ENCODE data around the gene HNRNPL. TPM values are rescaled to one million over a fixed set of nuclear protein-coding genes. Genes with fewer than 3 reads are reported as not detected.

Gene HNRNPL
- polyA plus RNA-seq, 1 donor from 2014 or later: 78.9 TPM

DNA sequence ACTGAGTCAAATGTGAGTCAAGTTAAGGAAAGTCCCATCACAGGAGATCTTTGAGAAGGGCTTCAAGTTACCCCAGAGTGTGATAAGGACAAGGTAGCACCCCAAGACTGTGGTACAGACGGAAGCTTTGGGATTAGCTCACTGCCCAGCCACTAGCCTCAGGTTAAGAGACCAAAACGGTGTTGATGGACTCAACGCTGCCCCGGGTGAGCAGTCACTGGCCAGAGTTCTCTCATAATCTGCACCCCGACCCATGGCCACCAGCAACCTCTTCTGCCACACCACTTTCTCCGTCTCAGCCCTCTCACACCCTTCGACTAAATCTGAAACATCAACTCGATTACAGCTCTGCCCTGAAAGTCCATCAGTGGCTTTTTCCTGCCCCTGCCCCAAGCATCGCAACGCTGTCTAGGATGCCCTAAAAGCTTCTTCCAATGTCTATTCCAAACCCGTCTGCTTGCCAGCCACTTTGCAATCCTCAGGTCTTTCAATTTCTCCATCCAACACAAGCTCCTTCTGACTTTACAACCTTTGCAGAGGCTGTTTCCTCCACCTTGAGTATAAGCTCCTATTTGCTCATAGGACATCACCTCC is 5.6 kb downstream of the HNRNPL start:
- Mint-ChIP-seq H3K27me3 (no peaks in the 10 kb centered on the region), H3K36me3 (peaks cover 10% of the 10 kb centered on the region), H3K4me3 (peak overlapping the region in 3 of 4 donors; percentile 4 to 87 (median 30)), H3K27ac (peak overlapping the region in 2 of 3 donors; percentile 47 to 71), H3K4me1 (peaks cover 20 to 56% (median 41%) of the 10 kb centered on the region in 3 donors), H3K9me3 (no peaks in the 10 kb centered on the region)

DNA sequence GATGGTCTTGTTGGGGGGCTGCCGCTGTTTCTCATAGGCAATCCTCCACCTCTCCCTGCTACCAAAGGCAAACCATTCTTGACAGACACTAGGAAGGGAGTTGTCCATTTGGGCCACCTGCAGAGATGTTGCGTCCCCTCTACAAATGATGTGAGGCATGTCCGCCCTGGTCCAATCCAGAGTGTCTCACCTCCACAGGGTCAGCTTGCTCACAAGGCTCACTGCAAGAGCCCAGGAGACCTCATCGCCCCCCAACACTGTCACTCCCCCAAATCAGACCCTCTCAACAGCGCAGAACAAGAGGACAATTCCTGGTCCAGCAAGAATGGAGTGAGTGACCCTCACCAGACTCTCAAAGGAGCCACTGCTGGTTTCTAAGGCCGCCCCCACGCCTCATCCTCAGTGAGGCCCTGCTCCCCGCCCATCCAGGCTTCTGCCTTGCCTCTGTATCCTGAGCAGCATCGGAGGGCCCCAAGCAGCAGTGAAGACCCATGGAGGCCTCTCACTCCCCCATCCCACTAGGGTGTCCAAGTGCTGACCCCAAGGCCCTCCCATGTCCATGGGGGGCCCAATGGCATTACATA is 6.5 kb downstream of the HNRNPL start:
- Mint-ChIP-seq H3K4me3 (peak overlapping the region in 3 of 4 donors; percentile 4 to 68 (median 43)), H3K36me3 (peaks cover 8% of the 10 kb centered on the region), H3K27me3 (no peaks in the 10 kb centered on the region), H3K4me1 (peaks cover 16 to 49% (median 34%) of the 10 kb centered on the region in 3 donors), H3K27ac (peak overlapping the region in 2 of 3 donors; percentile 47 to 71), H3K9me3 (no peaks in the 10 kb centered on the region)

DNA sequence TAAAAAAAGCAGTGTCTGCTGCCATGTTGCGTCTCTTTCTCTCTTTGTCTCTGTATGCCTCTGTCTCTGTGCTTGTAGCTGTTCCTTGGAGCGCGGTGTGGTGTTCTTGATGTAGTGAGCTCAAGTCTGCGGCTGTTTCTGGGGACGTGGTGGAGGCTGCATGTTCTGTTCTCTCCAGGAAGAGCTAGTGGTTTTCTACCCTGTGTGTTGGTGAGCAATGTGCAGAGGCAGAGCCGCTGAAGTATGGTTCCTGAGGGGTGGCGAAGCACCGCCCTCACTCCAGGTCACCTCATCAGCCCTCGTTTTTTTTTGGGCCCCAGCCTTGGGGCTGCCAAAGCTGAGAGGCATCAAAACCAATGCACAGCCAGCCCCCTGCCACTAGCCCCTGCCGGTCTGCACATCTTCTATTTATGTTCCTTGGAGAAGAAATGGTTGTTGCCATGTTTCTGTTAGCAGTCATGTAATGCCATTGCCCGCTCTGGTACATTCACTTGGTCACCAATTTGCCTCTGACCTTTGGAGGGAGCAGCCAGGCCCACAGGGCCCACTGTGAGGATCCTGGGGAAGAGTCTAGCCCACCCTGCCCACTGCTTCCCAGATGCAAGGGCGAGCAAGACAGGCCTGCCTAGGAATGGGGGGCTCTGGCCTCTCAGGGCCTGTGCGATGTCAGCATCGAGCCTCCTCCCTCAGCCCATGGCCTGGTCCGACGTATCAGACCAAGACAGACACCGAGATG is 7.2 kb downstream of the HNRNPL start:
- peaks cover 8% of the 10 kb centered on the region for H3K36me3 Mint-ChIP-seq

DNA sequence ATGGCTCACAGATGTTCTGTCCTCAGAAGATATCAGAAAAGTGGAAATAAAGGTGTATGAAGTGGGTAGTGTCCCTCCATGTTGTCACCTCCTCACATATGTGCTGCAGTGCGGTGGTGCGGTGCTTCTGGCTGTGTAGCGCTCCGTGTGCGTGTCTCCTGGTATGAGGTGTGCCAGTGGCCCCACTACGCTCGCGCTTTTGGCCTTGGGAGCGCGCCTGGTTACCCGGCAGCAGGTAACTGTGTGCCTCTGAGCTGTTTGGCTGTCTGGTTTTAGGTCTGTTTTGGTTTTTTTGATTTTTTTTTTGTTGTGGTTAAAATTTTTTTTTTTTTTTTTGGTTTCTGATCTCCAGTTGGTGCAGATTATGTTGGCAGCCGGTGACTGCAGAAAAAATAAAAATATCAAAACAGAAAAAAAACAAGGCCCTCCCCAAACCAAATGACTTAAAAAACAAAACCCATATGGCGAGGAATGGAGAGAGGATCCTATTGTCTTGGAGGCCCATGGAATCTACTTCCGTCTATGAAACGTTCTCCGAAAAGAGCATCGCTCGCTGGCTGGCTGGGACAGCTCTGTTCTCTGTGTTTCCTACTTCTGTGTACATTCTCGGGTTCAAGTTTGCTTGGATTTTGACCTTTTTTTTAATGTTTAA is 7.9 kb downstream of the HNRNPL start:
- no peaks in the 10 kb centered on the region for H3K27me3 Mint-ChIP-seq
- no peaks in the 10 kb centered on the region for H3K9me3 Mint-ChIP-seq
- peaks cover 16 to 38% (median 28%) of the 10 kb centered on the region in 3 donors for H3K4me1 Mint-ChIP-seq
- H3K36me3 Mint-ChIP-seq: peaks cover 11% of the 10 kb centered on the region
- H3K4me3 Mint-ChIP-seq: peak overlapping the region; percentile 25 to 87 (median 76)
- H3K27ac Mint-ChIP-seq: peak overlapping the region; percentile 71 to 94 (median 88)

More for the DNA sequence above, 7.2 kb downstream of the HNRNPL start:
- Mint-ChIP-seq H3K9me3 (no peaks in the 10 kb centered on the region), H3K27me3 (no peaks in the 10 kb centered on the region), H3K27ac (peak overlapping the region; percentile 71 to 94 (median 78)), H3K4me1 (peaks cover 16 to 44% (median 28%) of the 10 kb centered on the region in 3 donors), H3K4me3 (peak overlapping the region; percentile 4 to 87 (median 76))

DNA sequence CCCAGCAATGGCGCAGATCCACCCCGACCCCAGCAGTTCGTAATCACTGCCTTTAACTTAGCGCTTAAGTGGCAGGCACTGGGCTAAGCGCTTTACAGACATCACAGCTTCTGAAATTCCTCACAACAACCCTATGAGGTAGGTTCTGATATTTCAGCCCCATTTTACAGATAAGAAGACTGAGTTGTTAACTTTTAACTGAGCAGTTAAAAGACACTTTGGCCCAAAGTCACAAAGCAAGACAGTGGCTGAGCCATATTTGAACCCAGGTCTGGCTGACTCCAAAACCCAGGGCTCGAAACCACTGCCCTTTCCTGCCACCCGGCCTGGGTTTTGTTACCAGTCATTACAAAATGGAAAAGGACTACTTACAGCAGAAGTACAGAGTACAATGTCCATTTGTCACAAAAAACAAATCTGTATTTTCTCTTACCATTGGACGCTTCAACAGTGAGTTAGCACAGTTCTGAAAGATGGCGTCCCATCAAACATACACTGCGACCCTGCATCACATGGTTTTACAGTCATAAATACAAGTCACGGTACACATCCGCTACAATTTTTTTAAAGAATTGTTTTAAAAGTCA is 8.5 kb downstream of the HNRNPL start:
- no peaks in the 10 kb centered on the region for H3K27me3 Mint-ChIP-seq
- H3K4me1 Mint-ChIP-seq: peaks cover 16 to 37% (median 28%) of the 10 kb centered on the region in 3 donors
- H3K4me3 Mint-ChIP-seq: peak overlapping the region in 1 of 4 donors; percentile 25
- H3K27ac Mint-ChIP-seq: peak overlapping the region; percentile 32 to 94 (median 88)
- peaks cover 11% of the 10 kb centered on the region for H3K36me3 Mint-ChIP-seq
- no peaks in the 10 kb centered on the region for H3K9me3 Mint-ChIP-seq

DNA sequence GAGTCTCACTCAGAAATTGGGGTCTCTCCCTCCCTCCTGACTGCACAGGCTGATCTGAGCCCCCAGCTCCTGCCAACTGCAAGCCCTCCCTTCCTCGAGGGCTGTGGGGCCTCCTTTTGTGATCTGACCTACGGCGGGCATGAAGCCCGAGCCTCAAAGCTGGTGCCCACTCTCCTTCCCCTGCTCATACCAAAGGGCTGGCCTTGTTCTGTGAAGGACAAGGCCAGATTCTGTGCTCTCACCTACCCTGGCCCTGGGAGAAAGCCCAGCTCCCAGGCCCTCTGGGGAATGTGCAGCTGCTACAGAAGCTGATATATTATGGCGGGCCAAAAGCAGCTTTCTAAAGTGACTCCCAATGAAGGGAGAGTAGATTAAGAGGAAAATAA is 9.2 kb downstream of the HNRNPL start:
- no peaks in the 10 kb centered on the region for H3K9me3 Mint-ChIP-seq
- no peak overlapping the region for H3K4me3 Mint-ChIP-seq
- H3K4me1 Mint-ChIP-seq: peaks cover 16 to 31% (median 23%) of the 10 kb centered on the region in 3 donors
- no peaks in the 10 kb centered on the region for H3K27me3 Mint-ChIP-seq
- peaks cover 11% of the 10 kb centered on the region for H3K36me3 Mint-ChIP-seq
- peak overlapping the region in 2 of 3 donors; percentile 32 to 59 for H3K27ac Mint-ChIP-seq

DNA sequence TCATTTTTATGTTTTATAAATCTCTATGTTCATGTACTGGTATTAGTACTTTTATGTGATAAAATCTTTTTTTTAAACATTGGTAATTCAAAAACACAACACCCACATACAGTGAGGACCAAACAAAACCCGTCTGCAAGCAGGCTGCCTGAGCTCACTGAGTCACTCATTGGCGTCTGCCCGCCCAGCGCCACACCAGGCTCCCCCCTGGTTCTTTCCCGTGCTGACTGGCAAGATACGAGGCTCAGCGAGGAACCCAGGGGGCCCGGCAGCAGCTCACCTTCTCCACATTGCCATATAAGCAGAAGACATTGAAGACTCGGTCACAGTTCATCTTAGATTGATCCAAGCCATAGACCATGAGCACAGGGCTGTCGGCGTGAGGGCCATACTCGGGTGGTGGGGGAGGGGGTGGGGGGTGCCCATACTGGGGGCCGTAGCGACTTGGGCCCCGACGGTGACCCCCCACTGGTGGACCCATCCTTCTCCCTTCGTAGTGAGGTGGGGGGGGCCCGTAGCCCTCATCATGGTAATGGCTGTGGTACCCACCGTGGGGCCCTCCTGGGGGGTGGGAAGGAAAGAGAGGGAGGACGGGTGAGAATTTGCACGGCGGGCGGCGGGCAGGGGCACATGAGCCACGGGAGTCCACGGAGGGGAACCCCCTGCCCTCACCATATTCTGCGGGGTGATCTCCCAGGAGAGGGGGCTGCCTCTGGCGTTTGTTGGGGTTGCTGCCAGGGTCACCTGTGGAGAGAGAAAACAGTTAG is 9.8 kb downstream of the HNRNPL start:
- Mint-ChIP-seq H3K27me3 (no peaks in the 10 kb centered on the region), H3K4me1 (peaks cover 16 to 28% (median 21%) of the 10 kb centered on the region in 3 donors), H3K36me3 (peaks cover 11% of the 10 kb centered on the region), H3K9me3 (no peaks in the 10 kb centered on the region), H3K27ac (peak overlapping the region in 2 of 3 donors; percentile 71 to 84), H3K4me3 (no peak overlapping the region)

DNA sequence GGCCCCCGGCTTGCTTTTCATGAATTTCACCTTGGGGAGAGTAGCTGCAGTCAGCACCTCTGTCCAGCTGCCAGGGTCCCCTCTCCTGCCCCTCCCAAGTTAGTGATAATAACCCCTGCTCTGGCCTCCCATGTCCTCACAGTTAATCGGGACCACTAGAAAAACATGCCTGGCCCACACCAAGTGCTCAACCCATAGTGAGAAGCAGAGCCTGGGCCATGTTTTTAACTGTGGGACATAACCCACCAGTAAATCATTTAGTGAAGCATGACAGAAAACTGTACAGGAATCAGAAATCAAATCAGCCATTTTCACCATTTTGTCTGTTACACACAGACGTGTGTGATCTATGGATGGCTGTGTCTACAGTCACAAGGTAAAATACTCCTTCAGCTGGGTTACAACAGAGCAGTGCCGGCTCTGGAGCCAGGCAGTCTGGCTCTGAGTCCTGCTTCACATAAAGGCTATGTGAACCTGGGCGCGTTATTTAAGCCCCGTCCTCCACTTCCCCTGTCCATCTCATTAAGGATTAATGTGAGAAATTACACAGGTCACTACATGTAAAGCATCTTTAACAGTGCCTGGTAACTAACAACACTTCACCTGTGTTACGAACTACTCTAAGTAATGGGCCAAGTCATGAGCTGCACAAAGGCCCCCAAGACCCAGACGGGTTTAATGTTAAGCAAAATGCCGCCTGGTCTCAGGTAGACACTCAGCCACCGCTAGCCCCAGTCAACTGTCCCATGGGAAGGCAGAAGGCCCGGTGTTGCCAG is 10.6 kb downstream of the HNRNPL start:
- H3K4me1 Mint-ChIP-seq: peaks cover 11 to 24% (median 17%) of the 10 kb centered on the region in 3 donors
- H3K27ac Mint-ChIP-seq: peak overlapping the region; percentile 59 to 84 (median 71)
- peak overlapping the region in 2 of 4 donors; percentile 12 to 35 for H3K4me3 Mint-ChIP-seq
- no peaks in the 10 kb centered on the region for H3K9me3 Mint-ChIP-seq
- H3K27me3 Mint-ChIP-seq: no peaks in the 10 kb centered on the region
- H3K36me3 Mint-ChIP-seq: peaks cover 8% of the 10 kb centered on the region

DNA sequence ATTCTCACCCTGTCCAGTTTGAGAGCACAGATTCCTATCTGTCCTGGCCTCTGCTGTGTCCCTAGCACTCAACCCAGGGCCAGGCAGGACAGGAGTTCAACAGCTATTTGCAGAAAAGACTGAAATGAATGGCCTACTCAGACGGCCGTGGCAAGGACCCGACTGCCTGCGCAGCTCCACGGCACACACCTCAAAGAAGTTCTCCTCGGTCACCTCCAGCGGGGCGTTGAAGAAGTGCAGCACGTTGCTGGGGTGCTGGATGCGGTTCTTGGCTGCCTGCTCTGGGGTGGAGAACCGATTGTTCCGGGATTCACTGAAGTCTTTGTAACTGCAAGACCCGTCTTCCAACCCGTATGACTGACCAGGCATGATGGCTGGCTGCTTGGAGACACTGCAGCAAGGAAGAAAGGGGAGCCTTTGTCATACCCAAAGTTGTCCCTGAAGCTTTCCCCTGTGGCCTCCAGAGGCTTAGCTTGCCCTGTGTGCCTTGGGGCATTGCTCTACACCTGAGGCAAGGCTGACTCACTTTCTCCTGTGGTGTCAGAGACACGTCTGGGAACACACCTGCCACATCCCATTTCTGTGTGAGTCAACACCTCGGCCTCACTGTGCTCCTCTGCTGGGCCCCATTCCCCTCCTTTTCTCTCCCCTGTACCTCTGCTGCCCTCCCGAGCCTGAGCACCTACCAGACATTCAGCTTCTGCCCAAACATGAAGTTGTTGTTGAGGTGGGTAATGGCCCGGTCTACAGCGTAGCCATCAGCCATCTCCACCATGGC is 11.4 kb downstream of the HNRNPL start:
- Mint-ChIP-seq H3K9me3 (no peaks in the 10 kb centered on the region), H3K4me1 (peaks cover 6 to 17% (median 12%) of the 10 kb centered on the region in 3 donors), H3K27ac (peak overlapping the region; percentile 59 to 81 (median 71)), H3K27me3 (no peaks in the 10 kb centered on the region), H3K36me3 (peaks cover 7% of the 10 kb centered on the region), H3K4me3 (no peak overlapping the region)

DNA sequence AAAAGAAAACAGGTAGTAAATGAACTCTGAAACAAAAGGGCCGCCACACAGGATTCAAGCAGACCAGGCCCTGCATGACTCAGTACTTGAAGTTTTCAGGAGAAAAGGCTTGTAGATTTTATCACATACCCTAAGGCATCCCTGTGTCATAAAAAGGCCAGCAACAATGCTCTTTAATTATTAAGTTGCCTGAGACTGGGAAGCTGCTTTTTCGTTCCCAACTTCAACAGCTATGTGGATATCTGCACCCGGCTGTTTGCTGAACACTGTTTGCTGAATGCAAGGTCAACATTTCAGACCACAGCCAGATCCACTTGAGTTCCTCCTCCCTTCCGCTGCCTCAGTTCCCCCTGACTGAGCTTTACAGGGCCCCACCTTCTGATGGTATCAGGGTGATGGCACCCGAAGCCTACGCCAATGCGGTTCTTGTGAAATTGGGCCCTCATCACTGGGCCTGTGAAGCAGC is 12.1 kb downstream of the HNRNPL start:
- Mint-ChIP-seq H3K4me1 (peaks cover 6 to 10% (median 7%) of the 10 kb centered on the region in 3 donors), H3K36me3 (peaks cover 7% of the 10 kb centered on the region), H3K4me3 (peak overlapping the region in 1 of 4 donors; percentile 38), H3K9me3 (no peaks in the 10 kb centered on the region), H3K27ac (peak overlapping the region in 1 of 3 donors; percentile 43), H3K27me3 (no peaks in the 10 kb centered on the region)

DNA sequence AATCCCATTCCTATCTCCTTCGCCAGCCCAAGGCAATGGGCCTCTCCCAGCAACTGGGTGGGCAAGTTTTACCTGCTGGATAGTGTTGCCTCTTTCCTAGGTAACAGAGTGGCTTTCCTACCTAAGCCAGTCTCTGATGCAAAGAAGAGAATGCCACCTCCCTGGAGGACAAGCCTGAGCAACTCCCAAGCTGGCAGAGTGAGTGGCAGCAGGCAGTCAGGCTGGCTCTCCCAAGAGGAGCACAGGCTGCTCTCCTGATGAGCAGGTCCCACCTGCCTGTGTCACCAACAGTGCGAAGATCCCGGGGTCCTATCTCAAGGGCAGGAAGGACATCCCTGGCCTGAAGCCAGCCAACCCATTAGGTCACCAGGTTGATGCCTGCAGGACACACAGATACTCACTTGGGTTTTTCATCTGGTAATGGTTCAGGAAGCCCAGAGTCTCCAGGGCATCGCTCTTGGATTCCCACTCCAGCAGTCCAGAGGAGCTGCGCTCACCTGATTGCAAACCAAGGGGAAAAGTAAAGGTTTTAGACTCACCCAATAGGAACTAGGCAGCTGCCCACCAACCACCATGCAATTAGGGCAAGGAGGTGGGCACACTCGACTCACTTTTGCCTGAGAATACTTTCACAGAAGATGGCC is 12.7 kb downstream of the HNRNPL start:
- H3K27me3 Mint-ChIP-seq: no peaks in the 10 kb centered on the region
- peaks cover 3% of the 10 kb centered on the region for H3K36me3 Mint-ChIP-seq
- H3K27ac Mint-ChIP-seq: peak overlapping the region in 2 of 3 donors; percentile 31 to 43
- peak overlapping the region in 1 of 4 donors; percentile 38 for H3K4me3 Mint-ChIP-seq
- peaks cover 1 to 6% (median 3%) of the 10 kb centered on the region in 3 donors for H3K4me1 Mint-ChIP-seq
- H3K9me3 Mint-ChIP-seq: no peaks in the 10 kb centered on the region

Measured in IgD-negative memory B cell (primary cell).